HEK293 (cell line): ENCODE results near the gene SH3BGRL3.

ENCODE experiments used
- EGR2 ChIP-seq: fragments of 450-650 bp; formaldehyde crosslinking; IDR thresholded peaks from 2 replicates; pipeline ENCODE4 v1.5.1; 2016; ENCODE audit warnings: low read depth, missing biosample characterization, missing genetic modification characterization
- KLF10 ChIP-seq: fragments of 450-650 bp; IDR thresholded peaks from 2 replicates; pipeline ENCODE4 v1.5.1; 2018; ENCODE audit warnings: missing biosample characterization, mild to moderate bottlenecking, missing genetic modification characterization
- KLF9 ChIP-seq: fragments of 450-650 bp; formaldehyde crosslinking; IDR thresholded peaks from 2 replicates; pipeline ENCODE4 v1.5.1; 2016; ENCODE audit warnings: missing biosample characterization, missing genetic modification characterization, low read depth
- SP2 ChIP-seq: fragments of 450-650 bp; formaldehyde crosslinking; IDR thresholded peaks from 2 replicates; pipeline ENCODE4 v1.5.1; 2016; ENCODE audit warnings: missing biosample characterization, missing genetic modification characterization
- SP7 ChIP-seq: fragments of 450-650 bp; formaldehyde crosslinking; IDR thresholded peaks from 2 replicates; pipeline ENCODE4 v1.5.1; 2016; ENCODE audit warnings: missing biosample characterization, missing genetic modification characterization
- TCF7L2 ChIP-seq: IDR thresholded peaks from 2 replicates; pipeline ENCODE4 v1.6.1; 2011; ENCODE audit warnings: low read depth, mild to moderate bottlenecking, inconsistent platforms, low read length, moderate library complexity, borderline replicate concordance
- ZBTB7A ChIP-seq: fragments of 450-650 bp; formaldehyde crosslinking; IDR thresholded peaks from 2 replicates; pipeline ENCODE4 v1.5.1; 2016; ENCODE audit warnings: low read depth, missing biosample characterization, missing genetic modification characterization
- ZFHX2 ChIP-seq: fragments of 450-650 bp; formaldehyde crosslinking; conservative IDR thresholded peaks from 2 replicates; pipeline ENCODE4 v1.5.1; 2016; ENCODE audit warnings: missing biosample characterization, missing genetic modification characterization
- ZFP3 ChIP-seq: fragments of 450-650 bp; formaldehyde crosslinking; IDR thresholded peaks from 2 replicates; pipeline ENCODE4 v1.5.1; 2016; ENCODE audit warnings: low read depth, missing biosample characterization, missing genetic modification characterization
- ZFP69B ChIP-seq: fragments of 450-650 bp; formaldehyde crosslinking; IDR thresholded peaks from 2 replicates; pipeline ENCODE4 v1.5.1; 2016; ENCODE audit warnings: missing biosample characterization, missing genetic modification characterization
- ZNF140 ChIP-seq: fragments of 450-650 bp; formaldehyde crosslinking; IDR thresholded peaks from 2 replicates; pipeline ENCODE4 v1.5.1; 2016; ENCODE audit warnings: missing biosample characterization, missing genetic modification characterization
- ZNF157 ChIP-seq: fragments of 450-650 bp; formaldehyde crosslinking; IDR thresholded peaks from 2 replicates; pipeline ENCODE4 v1.5.1; 2016; ENCODE audit warnings: missing biosample characterization, missing genetic modification characterization
- ZNF211 ChIP-seq: fragments of 450-650 bp; formaldehyde crosslinking; IDR thresholded peaks from 2 replicates; pipeline ENCODE4 v1.5.1; 2016; ENCODE audit warnings: low read depth, missing biosample characterization, missing genetic modification characterization
- ZNF23 ChIP-seq: fragments of 450-650 bp; formaldehyde crosslinking; IDR thresholded peaks from 2 replicates; pipeline ENCODE4 v1.5.1; 2016; ENCODE audit warnings: missing biosample characterization, missing genetic modification characterization, borderline replicate concordance
- ZNF404 ChIP-seq: fragments of 450-650 bp; formaldehyde crosslinking; IDR thresholded peaks from 2 replicates; pipeline ENCODE4 v1.5.1; 2017; ENCODE audit warnings: missing biosample characterization, missing genetic modification characterization
- ZNF416 ChIP-seq: fragments of 450-650 bp; formaldehyde crosslinking; IDR thresholded peaks from 2 replicates; pipeline ENCODE4 v1.5.1; 2016; ENCODE audit warnings: missing biosample characterization, missing genetic modification characterization
- ZNF561 ChIP-seq: fragments of 450-650 bp; IDR thresholded peaks from 2 replicates; pipeline ENCODE4 v1.5.1; 2018; ENCODE audit warnings: missing biosample characterization, missing genetic modification characterization, borderline replicate concordance
- ZNF580 ChIP-seq: fragments of 450-650 bp; formaldehyde crosslinking; IDR thresholded peaks from 2 replicates; pipeline ENCODE4 v1.5.1; 2016; ENCODE audit warnings: missing biosample characterization, missing genetic modification characterization
- ZNF621 ChIP-seq: fragments of 450-650 bp; formaldehyde crosslinking; IDR thresholded peaks from 2 replicates; pipeline ENCODE4 v1.5.1; 2017; ENCODE audit warnings: missing biosample characterization, missing genetic modification characterization
- ZNF624 ChIP-seq: fragments of 450-650 bp; formaldehyde crosslinking; IDR thresholded peaks from 2 replicates; pipeline ENCODE4 v1.5.1; 2017; ENCODE audit warnings: missing biosample characterization, missing genetic modification characterization
- ZNF707 ChIP-seq: fragments of 450-650 bp; formaldehyde crosslinking; IDR thresholded peaks from 2 replicates; pipeline ENCODE4 v1.5.1; 2016; ENCODE audit warnings: missing biosample characterization, missing genetic modification characterization
- TF ChIP-seq, protein P1 (sequence below): fragments of 450-650 bp; formaldehyde crosslinking; IDR thresholded peaks from 2 replicates; pipeline ENCODE4 v1.5.1; 2016; ENCODE audit warnings: missing biosample characterization, missing genetic modification characterization
- TF ChIP-seq, protein P2 (sequence below): fragments of 450-650 bp; formaldehyde crosslinking; IDR thresholded peaks from 2 replicates; pipeline ENCODE4 v1.5.1; 2016; ENCODE audit warnings: missing biosample characterization, missing genetic modification characterization
- TF ChIP-seq, protein P3 (sequence below): fragments of 450-650 bp; formaldehyde crosslinking; IDR thresholded peaks from 2 replicates; pipeline ENCODE4 v1.5.1; 2017; ENCODE audit warnings: missing biosample characterization, mild to moderate bottlenecking, missing genetic modification characterization, moderate library complexity
- TF ChIP-seq, protein P4 (sequence below): fragments of 450-650 bp; formaldehyde crosslinking; IDR thresholded peaks from 2 replicates; pipeline ENCODE4 v1.5.1; 2016; ENCODE audit warnings: missing biosample characterization, missing genetic modification characterization

The SH3BGRL3 gene

GRCh38 chr1:26281971-26282370 lies 2.1 kb downstream of the SH3BGRL3 start (continued):
- TF ChIP-seq, protein P1, sequence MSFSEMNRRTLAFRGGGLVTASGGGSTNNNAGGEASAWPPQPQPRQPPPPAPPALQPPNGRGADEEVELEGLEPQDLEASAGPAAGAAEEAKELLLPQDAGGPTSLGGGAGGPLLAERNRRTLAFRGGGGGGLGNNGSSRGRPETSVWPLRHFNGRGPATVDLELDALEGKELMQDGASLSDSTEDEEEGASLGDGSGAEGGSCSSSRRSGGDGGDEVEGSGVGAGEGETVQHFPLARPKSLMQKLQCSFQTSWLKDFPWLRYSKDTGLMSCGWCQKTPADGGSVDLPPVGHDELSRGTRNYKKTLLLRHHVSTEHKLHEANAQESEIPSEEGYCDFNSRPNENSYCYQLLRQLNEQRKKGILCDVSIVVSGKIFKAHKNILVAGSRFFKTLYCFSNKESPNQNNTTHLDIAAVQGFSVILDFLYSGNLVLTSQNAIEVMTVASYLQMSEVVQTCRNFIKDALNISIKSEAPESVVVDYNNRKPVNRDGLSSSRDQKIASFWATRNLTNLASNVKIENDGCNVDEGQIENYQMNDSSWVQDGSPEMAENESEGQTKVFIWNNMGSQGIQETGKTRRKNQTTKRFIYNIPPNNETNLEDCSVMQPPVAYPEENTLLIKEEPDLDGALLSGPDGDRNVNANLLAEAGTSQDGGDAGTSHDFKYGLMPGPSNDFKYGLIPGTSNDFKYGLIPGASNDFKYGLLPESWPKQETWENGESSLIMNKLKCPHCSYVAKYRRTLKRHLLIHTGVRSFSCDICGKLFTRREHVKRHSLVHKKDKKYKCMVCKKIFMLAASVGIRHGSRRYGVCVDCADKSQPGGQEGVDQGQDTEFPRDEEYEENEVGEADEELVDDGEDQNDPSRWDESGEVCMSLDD (tag by site-specific recombination): no peak
- no peak for TF ChIP-seq ZNF624
- TF ChIP-seq ZNF707: no peak
- no peak for TF ChIP-seq ZNF621 (tag by site-specific recombination)
- TF ChIP-seq ZNF140 (tag by site-specific recombination): no peak
- TF ChIP-seq EGR2: 0 out of 2 replicates have a peak, but pooled peaks have one; percentile 20
- TF ChIP-seq ZNF404 (tag by site-specific recombination): no peak
- TF ChIP-seq, protein P2, sequence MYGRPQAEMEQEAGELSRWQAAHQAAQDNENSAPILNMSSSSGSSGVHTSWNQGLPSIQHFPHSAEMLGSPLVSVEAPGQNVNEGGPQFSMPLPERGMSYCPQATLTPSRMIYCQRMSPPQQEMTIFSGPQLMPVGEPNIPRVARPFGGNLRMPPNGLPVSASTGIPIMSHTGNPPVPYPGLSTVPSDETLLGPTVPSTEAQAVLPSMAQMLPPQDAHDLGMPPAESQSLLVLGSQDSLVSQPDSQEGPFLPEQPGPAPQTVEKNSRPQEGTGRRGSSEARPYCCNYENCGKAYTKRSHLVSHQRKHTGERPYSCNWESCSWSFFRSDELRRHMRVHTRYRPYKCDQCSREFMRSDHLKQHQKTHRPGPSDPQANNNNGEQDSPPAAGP (tag by site-specific recombination): no peak
- TF ChIP-seq ZFHX2 (tag by site-specific recombination): peak; percentile 21; the same call in 1 of the 2 replicates
- no peak for TF ChIP-seq ZNF211 (tag by site-specific recombination)
- no peak for TF ChIP-seq ZNF561 (tag by site-specific recombination)
- TF ChIP-seq ZFP69B: no peak
- TF ChIP-seq ZNF157 (tag by site-specific recombination): no peak
- no peak for TF ChIP-seq ZNF580 (tag by site-specific recombination)
- no peak for TF ChIP-seq ZBTB7A
- peak; percentile 66 for TF ChIP-seq KLF10 (tag by site-specific recombination)
- no peak for TF ChIP-seq TCF7L2
- TF ChIP-seq ZNF416 (tag by site-specific recombination): no peak
- TF ChIP-seq SP7 (tag by site-specific recombination): peak; percentile 66
- TF ChIP-seq KLF9 (tag by site-specific recombination): peak; percentile 82
- TF ChIP-seq, protein P3, sequence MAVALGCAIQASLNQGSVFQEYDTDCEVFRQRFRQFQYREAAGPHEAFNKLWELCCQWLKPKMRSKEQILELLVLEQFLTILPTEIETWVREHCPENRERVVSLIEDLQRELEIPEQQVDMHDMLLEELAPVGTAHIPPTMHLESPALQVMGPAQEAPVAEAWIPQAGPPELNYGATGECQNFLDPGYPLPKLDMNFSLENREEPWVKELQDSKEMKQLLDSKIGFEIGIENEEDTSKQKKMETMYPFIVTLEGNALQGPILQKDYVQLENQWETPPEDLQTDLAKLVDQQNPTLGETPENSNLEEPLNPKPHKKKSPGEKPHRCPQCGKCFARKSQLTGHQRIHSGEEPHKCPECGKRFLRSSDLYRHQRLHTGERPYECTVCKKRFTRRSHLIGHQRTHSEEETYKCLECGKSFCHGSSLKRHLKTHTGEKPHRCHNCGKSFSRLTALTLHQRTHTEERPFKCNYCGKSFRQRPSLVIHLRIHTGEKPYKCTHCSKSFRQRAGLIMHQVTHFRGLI: no peak
- no peak for TF ChIP-seq ZFP3 (tag by site-specific recombination)
- TF ChIP-seq ZNF23 (tag by site-specific recombination): no peak
- TF ChIP-seq, protein P4, sequence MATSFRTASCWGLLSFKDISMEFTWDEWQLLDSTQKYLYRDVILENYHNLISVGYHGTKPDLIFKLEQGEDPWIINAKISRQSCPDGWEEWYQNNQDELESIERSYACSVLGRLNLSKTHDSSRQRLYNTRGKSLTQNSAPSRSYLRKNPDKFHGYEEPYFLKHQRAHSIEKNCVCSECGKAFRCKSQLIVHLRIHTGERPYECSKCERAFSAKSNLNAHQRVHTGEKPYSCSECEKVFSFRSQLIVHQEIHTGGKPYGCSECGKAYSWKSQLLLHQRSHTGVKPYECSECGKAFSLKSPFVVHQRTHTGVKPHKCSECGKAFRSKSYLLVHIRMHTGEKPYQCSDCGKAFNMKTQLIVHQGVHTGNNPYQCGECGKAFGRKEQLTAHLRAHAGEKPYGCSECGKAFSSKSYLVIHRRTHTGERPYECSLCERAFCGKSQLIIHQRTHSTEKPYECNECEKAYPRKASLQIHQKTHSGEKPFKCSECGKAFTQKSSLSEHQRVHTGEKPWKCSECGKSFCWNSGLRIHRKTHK (tag by site-specific recombination): no peak
- peak; percentile 77 for TF ChIP-seq SP2 (tag by site-specific recombination)
